Hepatocyte (in vitro differentiated cells): ENCODE data around the gene GLIS2. TPM values are rescaled to one million over a fixed set of nuclear protein-coding genes. Genes with fewer than 3 reads are reported as not detected.

Experiments
- DNase-seq: peaks from one replicate; pipeline ENCODE4 v3.0.0-alpha.2; 2016; ENCODE audit warnings: low spot score
- H2AFZ ChIP-seq: fragments of 200-600 bp; sonication (generic); 2 replicates; pipeline ENCODE4 v1.6.0; 2016; ENCODE audit warnings: antibody characterized with exemption, mild to moderate bottlenecking
- H3K27ac ChIP-seq: fragments of 200-600 bp; sonication (generic); 2 replicates; pipeline ENCODE4 v1.5.1; 2016; ENCODE audit warnings: mild to moderate bottlenecking
- H3K27me3 ChIP-seq: fragments of 200-600 bp; sonication (generic); 2 replicates; pipeline ENCODE4 v1.6.1; 2016
- H3K36me3 ChIP-seq: fragments of 200-600 bp; sonication (generic); replicated peaks from 2 replicates; pipeline ENCODE4 v1.5.1; 2016; ENCODE audit warnings: low read depth; ENCODE audit not compliant: insufficient read depth
- H3K4me1 ChIP-seq: fragments of 200-600 bp; sonication (generic); 2 replicates; pipeline ENCODE4 v1.5.1; 2016; ENCODE audit warnings: mild to moderate bottlenecking, moderate library complexity; ENCODE audit not compliant: insufficient read depth
- H3K4me2 ChIP-seq: fragments of 200-600 bp; sonication (generic); 2 replicates; pipeline ENCODE4 v1.6.0; 2016
- H3K4me3 ChIP-seq: fragments of 200-600 bp; sonication (generic); 2 replicates; pipeline ENCODE4 v1.5.1; 2016; ENCODE audit warnings: mild to moderate bottlenecking
- H3K79me2 ChIP-seq: fragments of 200-600 bp; sonication (generic); 2 replicates; pipeline ENCODE4 v1.6.0; 2017; ENCODE audit warnings: mild to moderate bottlenecking
- H3K9me2 ChIP-seq: fragments of 200-600 bp; sonication (generic); replicated peaks from 2 replicates; pipeline ENCODE4 v1.6.0; 2017; ENCODE audit warnings: mild to moderate bottlenecking; ENCODE audit not compliant: insufficient read depth
- H3K9me3 ChIP-seq: fragments of 200-600 bp; sonication (generic); 2 replicates; pipeline ENCODE4 v1.5.1; 2016; ENCODE audit warnings: low read depth, mild to moderate bottlenecking
- H4K20me1 ChIP-seq: fragments of 200-600 bp; sonication (generic); 2 replicates; pipeline ENCODE4 v1.6.0; 2016; ENCODE audit warnings: mild to moderate bottlenecking; ENCODE audit not compliant: insufficient read depth, poor library complexity, severe bottlenecking
- EZH2 ChIP-seq: fragments of 200-600 bp; sonication (generic); IDR thresholded peaks from 2 replicates; pipeline ENCODE4 v1.6.1; 2016; ENCODE audit warnings: antibody characterized with exemption, mild to moderate bottlenecking, borderline replicate concordance
- EZH2phosphoT487 ChIP-seq: fragments of 200-600 bp; sonication (generic); IDR thresholded peaks from one replicate; pipeline ENCODE4 v1.6.1; 2018; ENCODE audit warnings: antibody characterized with exemption, mild to moderate bottlenecking, low read depth, moderate library complexity; ENCODE audit not compliant: unreplicated experiment, severe bottlenecking
- WGBS: methylation state at CpG from one replicate; pipeline ENCODE4 v1.1.6; 2016; ENCODE audit warnings: low lambda C conversion rate; ENCODE audit errors: missing lambda C conversion rate; 5-methylcytosine and 5-hydroxymethylcytosine counted together
- polyA plus RNA-seq: library from polyadenylated mRNA; unstranded; fragments of >200 nt; fragmentation: Nextera tagmentation; extraction: Ambion mirVana; gene quantifications from 2 replicates; pipeline ENCODE4 v1.2.1, GENCODE V29; 2016
- total RNA-seq: library from RNA; depleted of rRNA; stranded (reverse); fragments of >200 nt; gene quantifications from 2 replicates; pipeline ENCODE4 v1.2.3, GENCODE V29; 2014
- TF ChIP-seq, protein P1 (sequence below): fragments of 200-600 bp; sonication (generic); IDR thresholded peaks from 2 replicates; pipeline ENCODE4 v1.5.1; 2016; ENCODE audit warnings: antibody characterized with exemption, mild to moderate bottlenecking; ENCODE audit not compliant: poor library complexity

The GLIS2 gene
- total and polyA plus RNA-seq, 2 experiments from 2014 or later, result 3.6 to 11.3 TPM

DNA sequence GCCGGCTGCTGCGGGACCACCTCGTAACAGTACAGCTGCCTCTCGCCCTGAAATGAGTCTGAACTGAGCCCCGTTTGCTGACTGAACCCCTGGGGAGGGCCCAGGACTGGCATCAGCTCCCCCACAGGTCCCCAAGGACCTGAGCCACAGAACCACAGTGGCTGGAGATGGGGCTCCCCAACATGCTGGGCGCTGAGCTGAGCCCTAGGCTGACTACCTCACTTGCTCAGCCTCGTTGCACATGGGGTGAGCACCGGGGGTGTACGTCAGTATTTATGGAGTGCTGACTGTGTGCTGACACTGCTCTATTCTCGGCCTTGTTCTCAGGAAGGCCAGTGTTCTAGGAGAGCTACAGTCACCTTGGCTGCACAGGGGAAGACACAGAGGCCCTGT, 49.1 kb downstream of the GLIS2 start:
- H3K27me3 ChIP-seq, result no peaks in the 10 kb centered on the region
- no peak overlapping the region for H3K4me2 ChIP-seq
- no peaks in the 10 kb centered on the region for H3K9me2 ChIP-seq
- no peak for DNase-seq
- H3K27ac ChIP-seq, result no peak overlapping the region
- H3K9me3 ChIP-seq, result no peaks in the 10 kb centered on the region
- WGBS, result 91% methylated on average over 8 of the region's 10 CpGs
- H2AFZ ChIP-seq, result no peak overlapping the region
- no peaks in the 10 kb centered on the region for H4K20me1 ChIP-seq
- no peak overlapping the region for H3K4me3 ChIP-seq
- TF ChIP-seq, protein P1, sequence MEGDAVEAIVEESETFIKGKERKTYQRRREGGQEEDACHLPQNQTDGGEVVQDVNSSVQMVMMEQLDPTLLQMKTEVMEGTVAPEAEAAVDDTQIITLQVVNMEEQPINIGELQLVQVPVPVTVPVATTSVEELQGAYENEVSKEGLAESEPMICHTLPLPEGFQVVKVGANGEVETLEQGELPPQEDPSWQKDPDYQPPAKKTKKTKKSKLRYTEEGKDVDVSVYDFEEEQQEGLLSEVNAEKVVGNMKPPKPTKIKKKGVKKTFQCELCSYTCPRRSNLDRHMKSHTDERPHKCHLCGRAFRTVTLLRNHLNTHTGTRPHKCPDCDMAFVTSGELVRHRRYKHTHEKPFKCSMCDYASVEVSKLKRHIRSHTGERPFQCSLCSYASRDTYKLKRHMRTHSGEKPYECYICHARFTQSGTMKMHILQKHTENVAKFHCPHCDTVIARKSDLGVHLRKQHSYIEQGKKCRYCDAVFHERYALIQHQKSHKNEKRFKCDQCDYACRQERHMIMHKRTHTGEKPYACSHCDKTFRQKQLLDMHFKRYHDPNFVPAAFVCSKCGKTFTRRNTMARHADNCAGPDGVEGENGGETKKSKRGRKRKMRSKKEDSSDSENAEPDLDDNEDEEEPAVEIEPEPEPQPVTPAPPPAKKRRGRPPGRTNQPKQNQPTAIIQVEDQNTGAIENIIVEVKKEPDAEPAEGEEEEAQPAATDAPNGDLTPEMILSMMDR, result no peak
- no peak for TF ChIP-seq EZH2phosphoT487
- no peak for TF ChIP-seq EZH2
- H3K36me3 ChIP-seq, result no peaks in the 10 kb centered on the region
- H3K79me2 ChIP-seq, result no peaks in the 10 kb centered on the region
- H3K4me1 ChIP-seq, result no peaks in the 10 kb centered on the region

DNA sequence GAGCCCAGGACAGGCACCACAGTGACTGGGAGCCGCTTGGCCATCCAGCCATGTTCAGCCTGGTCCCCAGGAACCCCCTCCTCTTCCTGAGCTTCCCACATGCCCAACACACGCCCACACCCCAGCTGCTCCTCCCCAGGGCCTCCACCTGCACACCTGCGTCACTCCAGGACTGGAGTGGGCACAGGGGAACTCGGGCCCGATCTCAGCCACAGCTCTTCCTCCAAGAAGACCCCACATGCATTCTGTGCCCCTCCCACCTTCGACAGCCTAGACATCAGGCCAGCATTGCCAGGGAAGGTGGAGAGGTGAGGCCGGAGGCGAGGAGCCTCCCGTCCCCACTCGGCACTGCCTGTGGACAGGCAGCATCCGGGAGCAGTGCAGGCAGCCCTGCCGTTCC, 49.7 kb downstream of the GLIS2 start:
- H3K4me3 ChIP-seq, result no peak overlapping the region
- no peak overlapping the region for H3K4me2 ChIP-seq
- H3K4me1 ChIP-seq, result no peaks in the 10 kb centered on the region
- H3K27me3 ChIP-seq, result no peaks in the 10 kb centered on the region
- no peaks in the 10 kb centered on the region for H3K36me3 ChIP-seq
- no peak overlapping the region for H3K27ac ChIP-seq
- WGBS, result 94% methylated on average over 12 of the region's 12 CpGs
- H3K9me2 ChIP-seq, result no peaks in the 10 kb centered on the region
- DNase-seq, result no peak
- H2AFZ ChIP-seq, result no peak overlapping the region
- H4K20me1 ChIP-seq, result no peaks in the 10 kb centered on the region
- H3K79me2 ChIP-seq, result no peaks in the 10 kb centered on the region
- TF ChIP-seq EZH2, result no peak
- TF ChIP-seq, protein P1, result no peak
- no peak for TF ChIP-seq EZH2phosphoT487
- no peaks in the 10 kb centered on the region for H3K9me3 ChIP-seq

DNA sequence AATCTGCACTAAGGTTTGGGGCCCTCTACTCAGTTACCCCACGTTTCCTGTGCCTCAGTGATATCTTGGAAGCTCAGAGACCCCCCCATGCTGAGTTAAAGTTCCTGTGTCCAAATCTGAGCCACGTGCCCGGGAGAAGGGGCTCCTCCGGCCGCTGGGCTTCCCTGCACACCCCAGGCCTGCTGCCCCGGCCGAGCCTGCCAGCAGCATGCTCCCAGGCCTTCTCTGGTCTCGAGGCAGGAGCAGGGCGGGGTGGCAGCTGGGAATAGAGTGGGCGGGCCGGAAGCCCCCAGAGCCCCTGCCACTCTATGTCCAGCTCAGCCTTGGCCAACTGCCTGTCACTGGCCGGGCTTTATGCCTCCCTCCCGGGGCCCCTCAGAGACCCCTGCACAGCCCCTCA, 50.1 kb downstream of the GLIS2 start:
- H3K9me2 ChIP-seq, result no peaks in the 10 kb centered on the region
- H2AFZ ChIP-seq, result no peak overlapping the region
- H3K9me3 ChIP-seq, result no peaks in the 10 kb centered on the region
- peaks cover 3% of the 10 kb centered on the region for H3K4me1 ChIP-seq
- no peaks in the 10 kb centered on the region for H3K36me3 ChIP-seq
- no peak overlapping the region for H3K27ac ChIP-seq
- H3K4me2 ChIP-seq, result no peak overlapping the region
- TF ChIP-seq EZH2, result no peak
- no peak for TF ChIP-seq EZH2phosphoT487
- TF ChIP-seq, protein P1, result no peak
- no peak for DNase-seq
- WGBS, result 96% methylated on average over 11 of the region's 13 CpGs
- H4K20me1 ChIP-seq, result no peaks in the 10 kb centered on the region
- no peak overlapping the region for H3K4me3 ChIP-seq
- H3K27me3 ChIP-seq, result no peaks in the 10 kb centered on the region
- H3K79me2 ChIP-seq, result no peaks in the 10 kb centered on the region

DNA sequence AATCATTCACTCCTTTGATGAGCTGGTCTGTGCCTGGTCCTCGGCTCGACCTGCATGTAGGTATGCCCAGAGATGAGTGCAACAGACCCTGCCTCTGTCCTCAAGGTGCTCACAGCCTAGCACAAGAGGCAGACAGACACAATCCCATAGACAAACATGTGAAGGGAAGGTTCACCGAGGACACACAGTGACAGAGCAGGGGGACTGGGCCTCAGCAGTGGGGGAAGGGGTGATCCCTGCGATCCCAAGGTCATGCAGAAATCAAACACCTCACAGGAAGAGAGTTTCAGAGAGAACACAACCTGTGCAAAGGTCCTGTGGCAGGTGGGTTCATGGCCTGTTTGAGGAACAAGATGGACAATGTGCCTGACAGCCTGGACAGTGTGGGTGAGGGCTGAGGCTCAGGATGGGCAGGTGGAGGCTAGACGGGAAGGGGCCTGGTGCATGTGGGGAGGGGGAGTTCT, 51.6 kb downstream of the GLIS2 start:
- Histone ChIP-seq H3K79me2 (peaks cover 5% of the 10 kb centered on the region), H3K4me1 (peaks cover 11% of the 10 kb centered on the region), H3K9me2 (no peaks in the 10 kb centered on the region), H4K20me1 (peaks cover 4% of the 10 kb centered on the region), H2AFZ (no peak overlapping the region), H3K27me3 (no peaks in the 10 kb centered on the region), H3K4me2 (no peak overlapping the region), H3K4me3 (no peak overlapping the region), H3K36me3 (no peaks in the 10 kb centered on the region), H3K9me3 (no peaks in the 10 kb centered on the region), H3K27ac (no peak overlapping the region)
- DNase-seq, result no peak
- 96% methylated on average over 5 of the region's 5 CpGs for WGBS
- TF ChIP-seq, protein P1, result no peak
- no peak for TF ChIP-seq EZH2phosphoT487
- TF ChIP-seq EZH2, result no peak
